Measurements from ENCODE around the gene APAF1.

The APAF1 gene

GRCh38 chr12:98660521-98660920, 15.4 kb downstream of the APAF1 start:
- DNase-seq, result no peak

DNA sequence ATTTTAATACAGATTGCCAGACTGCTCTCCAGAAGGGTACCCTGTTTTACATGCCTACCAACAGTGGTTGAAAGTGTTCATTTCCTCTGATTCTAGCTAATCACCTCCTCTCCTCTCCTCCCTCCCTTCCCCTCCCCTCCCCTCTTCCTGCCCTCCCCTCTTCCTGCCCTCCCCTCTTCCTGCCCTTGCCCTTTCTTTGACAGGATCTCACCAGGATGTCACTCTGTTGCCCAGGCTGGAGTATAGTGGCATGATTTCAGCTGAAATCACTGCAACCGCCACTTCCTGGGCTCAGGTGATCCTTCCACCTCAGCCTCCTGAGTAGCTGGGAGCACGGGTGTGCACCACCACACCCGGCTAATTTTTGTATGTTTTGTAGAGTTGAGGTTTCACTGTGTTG, 24.7 kb downstream of the APAF1 start:
- no peak for DNase-seq

DNA sequence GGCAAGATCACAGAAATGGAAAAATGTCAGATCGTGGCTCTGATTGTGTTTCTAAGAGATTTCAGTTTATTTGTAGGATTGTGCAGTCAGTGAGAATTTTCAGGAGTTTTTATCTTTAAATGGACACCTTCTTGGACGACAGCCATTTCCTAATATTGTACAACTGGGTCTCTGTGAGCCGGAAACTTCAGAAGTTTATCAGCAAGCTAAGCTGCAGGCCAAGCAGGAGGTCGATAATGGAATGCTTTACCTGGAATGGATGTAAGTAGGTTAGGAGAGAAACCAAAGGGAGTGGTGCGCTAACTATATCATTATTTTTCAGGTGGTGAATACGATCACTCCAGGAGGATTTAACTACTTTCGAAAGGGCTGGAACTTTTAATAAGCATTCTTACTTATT, 26.4 kb downstream of the APAF1 start:
- DNase-seq, result no peak

GRCh38 chr12:98674841-98675240, 29.8 kb downstream of the APAF1 start:
- no peak for DNase-seq

DNA sequence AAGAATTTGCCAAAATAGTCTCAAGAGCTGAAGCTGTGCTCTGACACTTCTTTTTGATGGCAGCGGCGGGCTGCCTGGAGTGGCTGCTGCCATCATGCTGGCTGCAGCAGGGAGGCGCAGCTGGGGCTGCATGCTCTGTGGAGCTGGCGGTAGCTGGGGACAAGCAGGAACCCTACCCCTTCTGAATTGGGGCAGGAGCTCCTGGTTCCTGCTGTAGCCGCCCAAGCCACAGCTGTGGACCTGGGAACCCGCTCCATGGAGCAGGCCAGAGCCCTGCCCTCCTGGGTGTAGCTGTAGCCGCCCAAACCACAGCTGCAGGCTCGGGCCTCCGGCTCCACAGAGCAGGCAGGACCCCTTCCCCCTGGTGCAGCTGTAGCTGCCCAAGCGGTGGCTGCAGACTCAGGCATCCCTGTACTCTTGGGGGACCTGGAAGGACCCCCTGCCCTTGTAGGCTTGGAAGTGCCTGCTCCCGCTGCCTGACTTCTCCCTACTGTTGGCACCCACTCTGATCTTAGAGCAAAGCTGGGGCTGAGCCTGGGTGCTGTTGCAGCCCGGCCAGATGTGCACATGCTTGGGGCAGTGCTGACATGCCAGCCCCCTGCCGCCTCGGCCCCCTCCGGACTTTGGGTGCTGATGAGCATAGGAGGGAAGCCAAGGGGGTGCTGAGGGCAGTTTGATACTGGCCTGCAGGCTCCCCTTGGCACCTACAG, 33.3 kb downstream of the APAF1 start:
- no peak for DNase-seq

- no peak for DNase-seq
Observed at GRCh38 chr12:98678946-98679610, 34.0 kb downstream of the APAF1 start.

GRCh38 chr12:98679611-98680005, 34.5 kb downstream of the APAF1 start:
- no peak for DNase-seq

DNA sequence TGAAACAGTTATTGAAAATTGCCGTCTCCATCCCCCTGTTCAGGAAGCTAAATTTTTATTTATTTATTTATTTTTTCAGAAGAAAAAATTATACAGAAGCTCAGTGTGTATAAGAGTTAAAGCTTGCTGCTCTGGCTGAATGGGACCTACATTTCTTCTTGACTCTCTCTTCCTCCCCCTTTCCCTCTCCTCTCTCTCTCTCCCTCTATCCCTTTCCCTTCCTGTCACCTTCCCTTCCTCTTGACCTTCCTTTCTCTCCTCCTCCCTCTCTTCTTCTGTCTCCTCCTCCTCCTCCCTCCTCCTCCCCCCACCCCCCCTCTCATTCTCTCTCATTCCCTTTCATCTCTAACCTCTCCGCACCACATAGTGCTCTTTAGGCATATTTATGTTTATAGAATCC, 39.1 kb downstream of the APAF1 start:
- DNase-seq, result no peak

GRCh38 chr12:98686603-98687002, 41.5 kb downstream of the APAF1 start:
- DNase-seq, result no peak

- no peak for DNase-seq
Observed at GRCh38 chr12:98691351-98691750, 46.3 kb downstream of the APAF1 start.

DNA sequence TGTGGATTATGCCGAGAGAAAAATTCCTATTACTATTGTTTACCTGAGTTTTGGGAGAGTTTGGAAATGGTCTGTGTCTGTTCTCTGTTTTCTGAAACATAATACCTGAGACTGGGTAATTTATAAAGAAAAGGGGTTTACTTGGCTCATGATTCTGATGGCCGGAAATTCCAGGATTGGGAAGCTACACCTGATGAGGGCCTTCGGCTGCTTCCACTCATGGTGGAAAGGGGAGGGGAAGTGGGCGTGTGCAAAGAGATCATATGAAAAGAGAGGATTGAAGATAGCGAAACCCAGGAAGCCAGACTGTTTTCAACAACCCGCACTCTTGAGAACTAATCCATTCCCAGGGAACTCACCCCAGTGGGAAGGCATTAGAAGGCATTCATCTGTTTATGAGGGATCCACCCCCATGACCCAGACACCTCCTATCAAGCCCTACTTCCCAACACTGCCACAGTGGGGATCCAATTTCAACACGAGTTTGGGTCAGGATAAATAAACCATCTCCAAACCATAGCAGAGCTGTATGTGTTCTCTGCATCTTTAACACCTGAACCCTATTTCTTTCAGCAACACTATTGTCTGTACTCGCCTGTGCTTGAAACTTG, 51.1 kb downstream of the APAF1 start:
- no peak for DNase-seq

DNA sequence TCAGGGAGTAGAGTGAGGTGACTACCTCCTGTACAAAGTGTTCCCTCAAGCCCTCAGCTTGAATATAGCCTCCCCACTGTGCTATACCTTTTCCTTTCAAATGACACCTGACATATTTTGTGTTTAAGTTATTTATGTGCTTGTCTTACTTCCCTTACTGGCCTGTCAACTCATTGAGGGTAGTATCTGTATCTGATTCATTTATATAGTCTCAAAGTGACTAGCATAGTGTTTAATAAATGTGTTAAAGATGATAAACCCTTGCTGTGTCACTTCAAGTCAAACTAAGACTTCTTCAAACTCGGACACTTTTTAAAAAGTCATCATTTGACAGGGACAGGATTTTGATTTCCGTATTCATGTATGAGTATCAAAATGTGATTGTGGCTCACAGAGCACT, 52.1 kb downstream of the APAF1 start:
- DNase-seq, result no peak

- peak; percentile 24 for DNase-seq
Observed at GRCh38 chr12:98698603-98699463, 53.7 kb downstream of the APAF1 start.

DNA sequence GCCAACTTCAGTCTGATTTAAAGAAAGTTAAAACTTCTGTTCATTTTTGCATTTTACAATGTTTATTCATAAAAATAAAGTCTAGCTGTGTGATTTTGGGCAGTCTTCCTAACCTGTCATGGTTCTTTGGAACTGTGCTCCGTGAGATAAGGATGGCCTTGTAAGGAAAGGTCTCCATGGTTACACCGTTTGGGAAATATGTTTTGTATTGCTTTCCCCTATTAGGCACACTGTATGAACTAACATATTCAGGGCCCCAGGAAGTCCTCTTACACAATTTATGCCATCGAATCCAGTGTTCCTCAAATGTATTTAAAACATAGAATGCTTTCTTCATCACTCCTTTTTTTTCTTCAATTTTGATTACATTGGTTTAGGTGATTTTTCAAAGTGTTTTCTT, 54.5 kb downstream of the APAF1 start:
- DNase-seq, result no peak

DNA sequence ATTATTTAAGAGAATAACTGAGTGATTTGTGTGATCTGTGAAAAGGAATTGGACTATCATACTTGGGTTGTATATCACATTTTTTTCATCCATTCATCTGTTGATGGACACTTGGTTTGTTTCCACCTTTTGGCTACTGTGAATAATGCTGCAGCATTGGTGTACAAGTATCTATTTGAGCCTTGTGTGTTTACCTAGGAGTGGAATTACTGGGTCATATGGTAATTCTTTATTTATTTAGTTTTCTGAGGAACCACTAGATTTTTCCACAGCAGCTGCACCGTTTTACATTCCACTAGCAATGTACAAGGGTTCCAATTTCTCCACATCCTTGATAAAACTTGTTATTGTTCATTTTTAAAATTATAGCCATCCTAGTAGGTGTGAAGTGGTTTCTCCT, 56.1 kb downstream of the APAF1 start:
- DNase-seq, result no peak

- DNase-seq, result no peak
Observed at GRCh38 chr12:98709022-98709421, 63.9 kb downstream of the APAF1 start.

DNA sequence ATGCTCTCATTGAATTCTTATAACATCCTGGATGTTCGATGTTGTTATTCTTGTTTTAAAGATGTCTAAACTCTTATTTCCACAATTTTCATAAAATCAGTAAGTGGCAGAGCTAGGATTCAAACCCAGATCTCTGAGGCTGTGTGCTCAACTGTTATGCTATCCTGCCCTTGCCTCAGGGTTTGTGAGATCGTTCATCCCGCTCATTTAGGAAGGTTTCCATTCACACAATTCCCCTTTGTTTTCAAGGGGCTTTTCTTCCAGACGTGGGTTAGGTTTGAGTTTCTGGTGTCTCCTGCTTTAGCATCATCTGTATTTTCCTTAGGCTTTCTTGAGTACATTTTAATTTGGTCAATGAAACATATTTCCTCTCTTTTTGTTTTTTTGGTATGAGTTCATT, 69.3 kb downstream of the APAF1 start:
- no peak for DNase-seq

DNA sequence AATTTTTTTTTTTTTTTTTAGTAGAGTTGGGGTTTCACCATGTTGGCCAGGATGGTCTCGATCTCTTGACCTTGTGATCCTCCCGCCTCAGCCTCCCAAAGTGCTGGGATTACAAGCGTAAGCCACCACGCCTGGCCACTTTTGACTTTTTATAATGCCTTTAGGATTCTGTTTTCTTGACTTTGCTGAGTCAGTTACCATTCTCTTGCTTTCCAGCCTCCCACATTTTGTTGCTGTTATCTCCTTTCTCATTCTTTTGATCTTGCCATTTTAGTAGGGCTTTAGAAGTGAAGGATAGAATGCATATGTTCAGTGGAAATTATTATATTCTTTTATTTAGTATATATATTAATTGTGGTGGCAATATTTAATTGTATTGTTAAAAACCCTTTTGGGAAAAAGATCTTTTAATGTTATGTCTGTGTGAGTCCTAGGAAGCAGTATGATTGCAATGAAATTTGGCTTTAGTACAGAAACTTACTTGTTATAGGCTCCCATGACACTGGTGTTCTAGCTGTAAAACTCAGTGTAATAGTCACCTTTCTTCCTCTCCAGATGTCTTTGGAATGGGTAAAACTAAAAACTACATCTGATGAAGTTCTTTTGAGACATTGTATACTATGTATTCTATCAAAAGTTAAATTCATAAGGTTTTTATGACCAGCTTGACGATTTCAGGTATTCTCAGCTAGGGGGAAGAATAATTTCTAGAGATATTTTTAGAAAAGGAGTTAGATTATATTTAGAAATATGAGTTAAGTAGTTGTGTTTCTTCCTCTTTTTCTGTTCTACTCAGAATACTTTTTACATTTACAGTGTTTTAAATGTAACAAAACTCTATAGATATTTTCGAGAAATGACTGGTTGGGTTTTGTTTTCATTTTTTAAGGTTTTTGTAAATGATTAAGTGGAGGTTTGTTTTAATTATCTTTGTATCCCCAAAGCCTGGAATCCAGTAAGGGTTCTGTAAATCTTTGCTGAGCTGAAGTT, 74.7 kb downstream of the APAF1 start:
- DNase-seq, result no peak

DNA sequence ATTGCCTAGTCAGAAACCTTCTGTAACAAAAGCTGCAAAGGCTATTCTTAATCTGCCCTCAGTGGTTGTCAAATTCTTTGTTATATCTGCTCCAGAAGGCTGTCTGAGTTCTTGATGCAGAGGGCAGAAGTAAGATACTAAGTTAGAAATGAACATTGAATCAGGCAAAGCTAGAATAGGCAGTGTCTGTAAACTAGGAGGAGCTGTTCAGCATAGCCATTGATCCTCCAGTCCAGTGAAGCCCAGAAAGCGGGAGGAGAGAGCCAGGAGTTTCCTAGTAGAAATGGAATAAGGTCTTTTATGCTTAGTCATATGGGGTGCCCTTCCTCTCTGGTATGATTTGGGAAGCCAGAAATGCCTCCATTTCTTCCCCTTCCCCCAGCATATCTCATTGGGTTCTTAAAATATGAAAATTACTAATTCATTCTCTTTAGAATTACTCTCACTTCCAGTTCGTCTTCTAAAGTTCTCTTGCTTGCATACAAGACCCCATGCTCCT, 76.2 kb downstream of the APAF1 start:
- no peak for DNase-seq

GRCh38 chr12:98724384-98725155, 79.5 kb downstream of the APAF1 start:
- DNase-seq, result no peak
